GM12878 (cell line): ENCODE data around the gene CPNE6. TPM values are rescaled to one million over a fixed set of nuclear protein-coding genes. Genes with fewer than 3 reads are reported as not detected.

Experiments used
- ATAC-seq: fragments of 200-7000 bp; cut with Tn5 transposase; 3 replicates; pipeline ENCODE4 v1.9.1; 2020; ENCODE audit warnings: mild to moderate bottlenecking, moderate library complexity
- BruUV-seq: library from RNA; stranded (reverse); fragments of 400-500 nt; replicated peaks from 2 replicates; lab custom pipeline; 2021; lab: Mats Ljungman, UMichigan
- CTCF ChIA-PET: fragments of 300-600 bp; sonication (Branson Sonifier 250); formaldehyde crosslinking; extraction: SDS; loops from one replicate; lab custom pipeline; 2021; ENCODE audit warnings: inconsistent platforms; lab: Yijun Ruan, JAX
- POLR2A ChIA-PET: fragments of 350-600 bp; formaldehyde crosslinking; extraction: SDS; loops from one replicate; lab custom pipeline; 2021; ENCODE audit warnings: inconsistent platforms; lab: Charles Lee
- RAD21 ChIA-PET: fragments of 300-600 bp; sonication (Branson Sonifier 250); formaldehyde crosslinking; loops from one replicate; lab custom pipeline; 2023; ENCODE audit warnings: antibody characterized with exemption; ENCODE audit not compliant: unreplicated experiment; lab: Charles Lee
- SMC1A ChIA-PET: fragments of 300-600 bp; sonication (Branson Sonifier 250); formaldehyde crosslinking; loops from one replicate; lab custom pipeline; 2023; ENCODE audit not compliant: unreplicated experiment, uncharacterized antibody; lab: Charles Lee
- DNase-seq: peaks from one replicate; pipeline ENCODE4 v3.0.0-alpha.2; 2011; ENCODE audit warnings: low read depth, low spot score
- FAIRE-seq: peaks from 3 replicates; lab custom pipeline; 2011; peaks lifted over from hg19 to GRCh38; lab: Jason Lieb, UNC
- H2AFZ ChIP-seq: 2 replicates; pipeline ENCODE4 v1.6.0; 2011; ENCODE audit warnings: low read depth, low read length, control low read depth; ENCODE audit not compliant: control insufficient read depth
- H3K27ac ChIP-seq: 2 replicates; pipeline ENCODE4 v1.5.1; 2011; ENCODE audit warnings: control low read depth; ENCODE audit not compliant: control insufficient read depth, insufficient read depth
- H3K27me3 ChIP-seq, 2 experiments: replicated peaks in 1 of 2; 2 replicates each; pipeline versions ENCODE4 v1.6.0 to v1.6.1; 2011; ENCODE audit warnings: low read length in 1 of 2; ENCODE audit not compliant: control insufficient read depth in 2 of 2, insufficient read depth in 2 of 2
- H3K36me3 ChIP-seq, 2 experiments: 2 replicates each; pipeline ENCODE4 v1.5.1; 2011; ENCODE audit warnings: low read length in 1 of 2; ENCODE audit not compliant: control insufficient read depth in 2 of 2, insufficient read depth in 2 of 2
- H3K4me1 ChIP-seq: 2 replicates; pipeline ENCODE4 v1.6.1; 2011; ENCODE audit warnings: mild to moderate bottlenecking, low read length, moderate library complexity, mixed read lengths; ENCODE audit not compliant: control insufficient read depth, insufficient read depth
- H3K4me2 ChIP-seq: 2 replicates; pipeline ENCODE4 v1.6.0; 2011; ENCODE audit warnings: control low read depth; ENCODE audit not compliant: control insufficient read depth, insufficient read depth
- H3K4me3 ChIP-seq: fragments of 200-600 bp; sonication (generic); 2 replicates; pipeline ENCODE4 v1.5.1; 2016
- H3K79me2 ChIP-seq: 2 replicates; pipeline ENCODE4 v1.6.0; 2011; ENCODE audit warnings: low read length; ENCODE audit not compliant: control insufficient read depth, insufficient read depth
- H3K9ac ChIP-seq: 2 replicates; pipeline ENCODE4 v1.8.0; 2011; ENCODE audit warnings: low read length, control low read depth, mixed read lengths; ENCODE audit not compliant: control insufficient read depth, insufficient read depth
- H3K9me3 ChIP-seq: replicated peaks from 3 replicates; pipeline ENCODE4 v1.5.1; 2011; ENCODE audit warnings: mild to moderate bottlenecking, low read length; ENCODE audit not compliant: control insufficient read depth, insufficient read depth
- H4K20me1 ChIP-seq: 2 replicates; pipeline ENCODE4 v1.6.0; 2011; ENCODE audit not compliant: control insufficient read depth, insufficient read depth
- ATF3 ChIP-seq: IDR thresholded peaks from 2 replicates; pipeline ENCODE4 v1.6.1; 2011; ENCODE audit warnings: low read depth, mild to moderate bottlenecking, low read length, moderate library complexity, borderline replicate concordance; ENCODE audit errors: extremely low read depth
- ATF7 ChIP-seq: fragments of 450-650 bp; IDR thresholded peaks from 2 replicates; pipeline ENCODE4 v1.6.1; 2016; ENCODE audit warnings: low read depth, mild to moderate bottlenecking
- EED ChIP-seq: sonication (generic); IDR thresholded peaks from 2 replicates; pipeline ENCODE4 v1.6.1; 2016; ENCODE audit warnings: antibody characterized with exemption, low read depth
- SMC3 ChIP-seq: IDR thresholded peaks from 2 replicates; pipeline ENCODE4 v1.6.1; 2011; ENCODE audit warnings: low read length, improper control_type of control experiment, borderline replicate concordance
- SUZ12 ChIP-seq: fragments of 200-600 bp; sonication (generic); IDR thresholded peaks from one replicate; pipeline ENCODE4 v1.6.1; 2018; ENCODE audit warnings: antibody characterized with exemption, mild to moderate bottlenecking; ENCODE audit not compliant: unreplicated experiment
- ZBTB4 ChIP-seq: fragments of 450-650 bp; formaldehyde crosslinking; IDR thresholded peaks from 2 replicates; pipeline ENCODE4 v1.4.0; 2022; ENCODE audit warnings: mild to moderate bottlenecking, moderate library complexity
- ZNF24 ChIP-seq: fragments of 450-650 bp; IDR thresholded peaks from 2 replicates; pipeline ENCODE4 v1.6.1; 2017; ENCODE audit warnings: antibody characterized with exemption, mild to moderate bottlenecking
- WGBS: methylation state at CpG from one replicate; pipeline ENCODE4 v1.1.6; 2016; ENCODE audit warnings: low lambda C conversion rate; ENCODE audit not compliant: insufficient replicate concordance, insufficient coverage; ENCODE audit errors: missing lambda C conversion rate; 5-methylcytosine and 5-hydroxymethylcytosine counted together
- in situ Hi-C: fragments of 300-500 bp; cut with MboI; formaldehyde crosslinking; loops from 9 replicates; pipeline ENCODE4 v1.14.3; 2018; ENCODE audit warnings: mixed read lengths
- intact Hi-C: fragments of 100-400 bp; cut with micrococcal nuclease; formaldehyde crosslinking; loops from one replicate; pipeline ENCODE4 v1.14.2; 2022; ENCODE audit not compliant: unreplicated experiment
- polyA plus RNA-seq, 11 experiments: library from polyadenylated mRNA; depleted of rRNA in 4 of 11; unstranded in 6 of 11; stranded (reverse) in 5 of 11; fragments of >200 nt; fragmentation: Nextera tagmentation in 4 of 11; fragmentation: Illumina TruSeq in 1 of 11; extraction: Ambion mirVana in 4 of 11; extraction: Trizol in 1 of 11; gene quantifications; 1 replicate in 1 of 11; 2 replicates in 10 of 11; pipeline versions ENCODE4 v1.2.1 to v1.2.3, GENCODE V29; 2011 to 2016; ENCODE audit warnings: inconsistent platforms in 2 of 11, missing spikeins in 2 of 11, low read depth in 1 of 11
- total RNA-seq, 4 experiments: library from RNA; depleted of rRNA in 3 of 4; stranded (reverse); fragments of >200 nt in 3 of 4; fragmentation: Illumina TruSeq in 1 of 4; extraction: Trizol in 1 of 4; gene quantifications; 2 replicates each; pipeline versions ENCODE4 v1.2.1 to v1.2.3, GENCODE V29; 2013 to 2021

Gene CPNE6
- total and polyA plus RNA-seq, 10 of the 15 experiments (the other 5 are each of a cell fraction or from before 2014, with no cell fraction given) = 0.06 to 0.43 (median 0.18) TPM; not detected in 3

- no peak for ATAC-seq
- DNase-seq = no peak
- FAIRE-seq = no peak
- Histone ChIP-seq H3K27me3 (no peaks in the 10 kb centered on the region), H3K9me3 (no peaks in the 10 kb centered on the region; the same call in 2 of the 3 replicates), H3K4me3 (no peak overlapping the region), H3K79me2 (no peaks in the 10 kb centered on the region), H4K20me1 (no peaks in the 10 kb centered on the region), H2AFZ (no peak overlapping the region), H3K36me3 (no peaks in the 10 kb centered on the region), H3K9ac (no peak overlapping the region), H3K27ac (no peak overlapping the region), H3K4me1 (no peaks in the 10 kb centered on the region; the same call in 1 of the 2 replicates), H3K4me2 (no peak overlapping the region)
- SMC1A ChIA-PET = interaction anchor here (1.3 to 1.4 kb wide), 3 partner anchors 23 to 77 kb away, joined by 3 to 4 read pairs (median 3); partner anchors contain the start of genes DCAF11 and NRL
- BruUV-seq = no TSS peak
- CTCF ChIA-PET = interaction anchor here (1.0 to 1.4 kb wide), 3 partner anchors 53 to 406 kb away, joined by 3 to 4 read pairs (median 3); no protein-coding TSS in a partner anchor
- no peak for TF ChIP-seq SUZ12
- TF ChIP-seq ATF7 = no peak
- no peak for TF ChIP-seq EED
- no peak for TF ChIP-seq ATF3
- no peak for TF ChIP-seq ZNF24
- TF ChIP-seq SMC3 = no peak
- no peak for TF ChIP-seq ZBTB4 (CRISPR knock-in tag)
- POLR2A ChIA-PET = no interaction called here
- RAD21 ChIA-PET = no interaction called here
- 66% methylated on average over 14 of the region's 14 CpGs for WGBS
- intact Hi-C loops = no loop called here
- in situ Hi-C loops = loop anchor here (10.0 kb wide), 1 partner anchor 63 kb away; no protein-coding TSS in a partner anchor
These were observed 33.7 kb upstream of the CPNE6 start for GRCh38 chr14:24037658-24038037.
